Uterus (tissue), 2 donors: ENCODE measurements around the gene SLX1B.
"Not testable (repeated sequence)": the region's sequence is repeated elsewhere in the genome, so short reads cannot be mapped to it uniquely, and the experiment has no call there.

Experiments used
- POLR2A ChIP-seq, 2 donors: fragments of 450-650 bp; IDR thresholded peaks; one replicate each; pipeline ENCODE4 v1.6.1; 2016; ENCODE audit warnings: antibody characterized with exemption in 2 of 2, mild to moderate bottlenecking in 1 of 2, moderate library complexity in 1 of 2
- TF ChIP-seq, protein P1 (sequence below), 4 experiments: fragments of 200-600 bp in 2 of 4; fragments of 450-650 bp in 2 of 4; sonication (generic) in 2 of 4; IDR thresholded peaks; one replicate each; pipeline ENCODE4 v1.5.1; 2016 to 2019; ENCODE audit warnings: antibody characterized with exemption in 4 of 4, mild to moderate bottlenecking in 2 of 4, moderate library complexity in 1 of 4

DNA sequence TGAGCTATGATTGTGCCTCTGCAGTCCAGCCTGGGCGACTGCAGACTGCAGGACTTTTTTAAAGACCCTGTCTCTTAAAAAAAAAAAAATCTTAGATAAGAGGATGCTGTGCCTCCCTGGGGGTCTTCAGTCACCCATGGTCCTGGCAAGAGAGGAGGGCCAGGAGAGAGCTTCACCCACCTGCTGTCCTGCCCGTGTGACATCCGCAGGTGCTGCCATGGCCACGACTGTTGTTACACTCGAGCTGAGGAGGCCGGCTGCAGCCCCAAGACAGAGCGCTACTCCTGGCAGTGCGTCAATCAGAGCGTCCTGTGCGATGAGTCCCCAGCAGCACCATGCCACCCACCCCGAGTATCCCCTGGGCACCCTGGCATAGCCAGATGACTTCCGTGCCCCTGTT is 27.9 kb downstream of the SLX1B start:
- TF ChIP-seq, protein P1, sequence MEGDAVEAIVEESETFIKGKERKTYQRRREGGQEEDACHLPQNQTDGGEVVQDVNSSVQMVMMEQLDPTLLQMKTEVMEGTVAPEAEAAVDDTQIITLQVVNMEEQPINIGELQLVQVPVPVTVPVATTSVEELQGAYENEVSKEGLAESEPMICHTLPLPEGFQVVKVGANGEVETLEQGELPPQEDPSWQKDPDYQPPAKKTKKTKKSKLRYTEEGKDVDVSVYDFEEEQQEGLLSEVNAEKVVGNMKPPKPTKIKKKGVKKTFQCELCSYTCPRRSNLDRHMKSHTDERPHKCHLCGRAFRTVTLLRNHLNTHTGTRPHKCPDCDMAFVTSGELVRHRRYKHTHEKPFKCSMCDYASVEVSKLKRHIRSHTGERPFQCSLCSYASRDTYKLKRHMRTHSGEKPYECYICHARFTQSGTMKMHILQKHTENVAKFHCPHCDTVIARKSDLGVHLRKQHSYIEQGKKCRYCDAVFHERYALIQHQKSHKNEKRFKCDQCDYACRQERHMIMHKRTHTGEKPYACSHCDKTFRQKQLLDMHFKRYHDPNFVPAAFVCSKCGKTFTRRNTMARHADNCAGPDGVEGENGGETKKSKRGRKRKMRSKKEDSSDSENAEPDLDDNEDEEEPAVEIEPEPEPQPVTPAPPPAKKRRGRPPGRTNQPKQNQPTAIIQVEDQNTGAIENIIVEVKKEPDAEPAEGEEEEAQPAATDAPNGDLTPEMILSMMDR (IDR thresholded peaks at IDR 0.05) = not testable (repeated sequence)
- not testable (repeated sequence) for TF ChIP-seq POLR2A (IDR thresholded peaks at IDR 0.05)
